GM18951 (cell line): ENCODE results near the gene LRRC42.

Experiments
- POLR2A ChIP-seq: IDR thresholded peaks from 4 replicates; pipeline ENCODE4 v1.6.1; 2011; ENCODE audit warnings: mild to moderate bottlenecking; ENCODE audit not compliant: insufficient read length, insufficient read depth; ENCODE audit errors: extremely low read depth
- in situ Hi-C: fragments of 300-500 bp; cut with MboI; formaldehyde crosslinking; loops from one replicate; pipeline ENCODE4 v1.12.0; 2022; ENCODE audit warnings: low sequenced_read_pairs, mixed read lengths, inconsistent platforms; ENCODE audit not compliant: unreplicated experiment

Gene LRRC42

GRCh38 chr1:53947172-53947907 lies 1.2 kb downstream of the LRRC42 start:
- TF ChIP-seq POLR2A = no peak
- in situ Hi-C loops = no loop called here

GRCh38 chr1:53948291-53948690 lies 2.1 kb downstream of the LRRC42 start:
- in situ Hi-C loops = no loop called here
- TF ChIP-seq POLR2A = no peak

GRCh38 chr1:53949023-53949990 lies 3.2 kb downstream of the LRRC42 start:
- in situ Hi-C loops = no loop called here
- TF ChIP-seq POLR2A = no peak

GRCh38 chr1:53951697-53952096 lies 5.5 kb downstream of the LRRC42 start:
- in situ Hi-C loops = no loop called here
- no peak for TF ChIP-seq POLR2A

- in situ Hi-C loops = no loop called here
- no peak for TF ChIP-seq POLR2A
Observed at GRCh38 chr1:53954128-53954527, 8.0 kb downstream of the LRRC42 start.

- no peak for TF ChIP-seq POLR2A
- in situ Hi-C loops = no loop called here
Observed at GRCh38 chr1:53956308-53957168, 10.4 kb downstream of the LRRC42 start.

- no peak for TF ChIP-seq POLR2A
- in situ Hi-C loops = no loop called here
Observed at GRCh38 chr1:53957194-53957818, 11.2 kb downstream of the LRRC42 start.

GRCh38 chr1:53959664-53960250 lies 13.6 kb downstream of the LRRC42 start:
- TF ChIP-seq POLR2A = no peak
- in situ Hi-C loops = loop anchor here (5.0 to 10.0 kb wide), 2 partner anchors 77 to 105 kb away; no protein-coding TSS in a partner anchor

GRCh38 chr1:53962395-53962794 lies 16.2 kb downstream of the LRRC42 start:
- TF ChIP-seq POLR2A = no peak
- in situ Hi-C loops = loop anchor here (5.0 to 10.0 kb wide), 2 partner anchors 80 to 108 kb away; no protein-coding TSS in a partner anchor

- in situ Hi-C loops = loop anchor here (5.0 to 10.0 kb wide), 2 partner anchors 81 to 109 kb away; no protein-coding TSS in a partner anchor
- TF ChIP-seq POLR2A = no peak
Observed at GRCh38 chr1:53963460-53963859, 17.3 kb downstream of the LRRC42 start.

- in situ Hi-C loops = loop anchor here (5.0 to 10.0 kb wide), 2 partner anchors 82 to 109 kb away; no protein-coding TSS in a partner anchor
- no peak for TF ChIP-seq POLR2A
Observed at GRCh38 chr1:53964109-53964508, 18.0 kb downstream of the LRRC42 start.

- in situ Hi-C loops = loop anchor here (10.0 kb wide), 1 partner anchor 112 kb away; no protein-coding TSS in a partner anchor
- TF ChIP-seq POLR2A = no peak
Observed at GRCh38 chr1:53966794-53967193, 20.6 kb downstream of the LRRC42 start.
